NCI-H1417 (cell line): ENCODE results near the gene SLC18A3.
A peak's percentile ranks its signal among the peaks of the same experiment; 100 is the strongest.

Source experiments
- DNase-seq, 3 experiments: peaks; one replicate each; lab custom pipeline; 2025; lab: John Stamatoyannopoulos, UW

SLC18A3 gene

GRCh38 chr10:49627644-49628247 lies 17.6 kb downstream of the SLC18A3 start:
- DNase-seq = no peak

- DNase-seq = no peak
These were observed 18.5 kb downstream of the SLC18A3 start for GRCh38 chr10:49628599-49628998.

GRCh38 chr10:49629431-49629881 lies 19.3 kb downstream of the SLC18A3 start:
- no peak for DNase-seq

GRCh38 chr10:49631975-49632374 lies 21.9 kb downstream of the SLC18A3 start:
- DNase-seq = no peak

- DNase-seq = no peak
These were observed 22.6 kb downstream of the SLC18A3 start for GRCh38 chr10:49632406-49633317.

- peak in 2 of 3 experiments; percentile 16 to 51 for DNase-seq
These were observed 23.4 kb downstream of the SLC18A3 start for GRCh38 chr10:49633327-49634068.

GRCh38 chr10:49634069-49634660 lies 24.1 kb downstream of the SLC18A3 start:
- DNase-seq = no peak

- no peak for DNase-seq
These were observed 32.2 kb downstream of the SLC18A3 start for GRCh38 chr10:49642311-49642710.

GRCh38 chr10:49643241-49644034 lies 33.3 kb downstream of the SLC18A3 start:
- no peak for DNase-seq

GRCh38 chr10:49644035-49644646 lies 34.0 kb downstream of the SLC18A3 start:
- DNase-seq = no peak

GRCh38 chr10:49645417-49645816 lies 35.3 kb downstream of the SLC18A3 start:
- DNase-seq = no peak

- DNase-seq = no peak
These were observed 36.1 kb downstream of the SLC18A3 start for GRCh38 chr10:49645871-49646870.

GRCh38 chr10:49647554-49647953 lies 37.4 kb downstream of the SLC18A3 start:
- no peak for DNase-seq

GRCh38 chr10:49647985-49648795 lies 38.1 kb downstream of the SLC18A3 start:
- DNase-seq = no peak

- no peak for DNase-seq
These were observed 39.2 kb downstream of the SLC18A3 start for GRCh38 chr10:49649294-49649693.

GRCh38 chr10:49649936-49650723 lies 40.0 kb downstream of the SLC18A3 start:
- no peak for DNase-seq

GRCh38 chr10:49650724-49651034 lies 40.6 kb downstream of the SLC18A3 start:
- DNase-seq = no peak
